HG03469 (cell line): ENCODE results near the gene CRYGS.
"Not testable (repeated sequence)": the region's sequence is repeated elsewhere in the genome, so short reads cannot be mapped to it uniquely, and the experiment has no call there.

Experiments used
- ATAC-seq: cut with Tn5 transposase; IDR thresholded peaks from one replicate; pipeline ENCODE4 v1.9.1; 2021; ENCODE audit warnings: mild to moderate bottlenecking, moderate library complexity, moderate number of reproducible peaks; ENCODE audit not compliant: unreplicated experiment

CRYGS gene

DNA sequence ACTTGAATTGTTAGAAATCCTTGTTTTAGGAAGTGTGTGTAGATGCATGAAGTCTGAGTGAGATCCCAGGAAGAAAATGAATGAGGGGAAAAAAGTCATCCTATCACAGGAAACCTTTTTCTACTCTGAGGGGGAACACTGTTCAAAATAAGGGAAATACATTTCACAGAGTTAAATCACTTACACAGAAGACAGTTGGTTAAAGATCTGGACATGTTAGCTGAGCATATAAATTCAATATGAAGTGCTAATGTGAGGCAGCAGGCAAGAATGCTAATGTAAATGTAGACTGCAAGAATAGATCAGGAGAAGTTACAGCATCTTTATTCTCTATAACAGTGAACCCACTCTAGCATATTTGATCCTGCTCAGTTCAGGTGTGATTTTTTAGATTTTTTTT lies 20.4 kb upstream of the CRYGS start:
- no peak for ATAC-seq

DNA sequence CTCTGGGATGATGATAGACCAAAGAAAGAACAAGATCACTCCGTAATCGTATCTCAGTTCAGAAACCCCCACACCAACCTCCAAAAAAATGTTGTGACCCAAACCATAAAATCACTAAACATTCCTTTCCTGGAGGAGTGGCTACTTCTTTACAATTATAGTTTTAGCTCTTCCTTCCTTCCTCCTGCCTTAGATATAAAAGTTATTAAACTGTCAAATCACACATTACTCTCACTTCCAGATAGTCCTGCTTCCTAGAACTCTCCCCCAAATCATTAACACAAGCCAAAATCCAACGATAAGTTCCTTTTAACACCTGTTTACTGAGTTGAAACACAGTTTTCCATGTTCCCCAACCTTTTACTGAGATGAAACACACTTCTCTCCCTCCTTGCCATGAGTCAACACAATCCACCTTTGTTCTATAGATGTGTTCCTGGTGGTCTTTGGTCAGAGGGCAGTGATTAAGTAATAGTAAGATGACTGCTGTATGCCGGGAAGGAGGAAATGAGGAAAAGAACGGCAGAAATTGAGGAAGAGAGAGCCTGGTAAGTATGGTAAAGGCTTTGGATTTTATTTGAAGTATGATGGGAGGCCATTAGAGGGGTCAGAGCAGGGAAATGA lies 8.3 kb upstream of the CRYGS start:
- ATAC-seq = no peak

DNA sequence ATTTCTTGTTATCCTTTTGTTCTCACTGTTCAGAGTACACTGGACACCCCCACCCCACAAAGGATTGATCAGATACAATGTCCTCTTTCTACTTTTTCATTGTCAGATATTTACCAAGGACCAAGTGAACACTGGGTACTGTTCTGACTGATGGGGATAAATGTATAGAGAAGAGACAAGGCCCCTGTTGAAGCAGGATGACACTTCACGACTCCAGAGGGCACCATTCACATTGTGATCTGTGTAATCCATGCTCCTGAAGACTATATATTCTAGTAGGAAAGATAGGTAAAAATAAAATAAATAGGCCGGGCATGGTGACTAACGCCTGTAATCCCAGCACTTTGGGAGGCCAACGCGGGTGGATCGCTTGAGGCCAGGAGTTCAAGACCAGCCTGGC lies 7.2 kb upstream of the CRYGS start:
- ATAC-seq = no peak

DNA sequence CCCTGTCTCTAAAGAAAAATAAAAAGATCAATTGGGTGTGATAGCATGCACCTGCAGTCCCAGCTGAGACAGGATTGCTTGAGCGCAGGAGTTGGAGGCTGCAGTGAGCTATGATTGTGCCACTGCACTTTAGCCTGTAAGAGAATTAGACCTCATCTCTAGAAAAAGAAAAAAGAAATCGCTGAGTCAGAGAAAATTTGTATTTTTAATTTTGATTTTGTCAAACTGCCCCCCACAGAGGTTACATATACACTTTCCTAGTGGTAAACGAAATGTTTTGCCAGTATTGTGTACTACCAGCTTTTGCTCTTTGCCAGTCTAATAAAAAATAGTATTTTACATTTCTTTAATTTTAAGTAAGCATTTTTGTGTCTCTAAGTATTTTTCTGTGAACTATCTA lies 5.3 kb upstream of the CRYGS start:
- ATAC-seq = no peak

DNA sequence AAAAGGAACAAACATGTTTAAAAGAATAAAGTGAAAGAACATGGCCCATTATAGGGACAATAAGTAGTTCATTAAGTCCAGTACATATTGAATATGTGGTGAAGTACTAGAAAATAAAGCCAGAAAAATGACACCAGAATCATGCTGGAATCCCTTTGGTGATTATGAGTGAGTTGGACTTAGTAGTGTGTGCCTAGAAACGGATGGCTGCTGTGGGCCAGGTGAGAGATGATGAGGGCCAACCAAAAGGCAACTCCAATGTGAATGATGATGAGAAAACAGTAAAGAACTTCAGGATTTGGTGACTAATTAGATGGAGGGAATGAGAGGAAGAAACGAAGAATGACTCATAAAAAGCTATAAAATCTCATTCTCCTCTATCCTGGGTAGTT lies 3.3 kb downstream of the CRYGS start:
- no peak for ATAC-seq

DNA sequence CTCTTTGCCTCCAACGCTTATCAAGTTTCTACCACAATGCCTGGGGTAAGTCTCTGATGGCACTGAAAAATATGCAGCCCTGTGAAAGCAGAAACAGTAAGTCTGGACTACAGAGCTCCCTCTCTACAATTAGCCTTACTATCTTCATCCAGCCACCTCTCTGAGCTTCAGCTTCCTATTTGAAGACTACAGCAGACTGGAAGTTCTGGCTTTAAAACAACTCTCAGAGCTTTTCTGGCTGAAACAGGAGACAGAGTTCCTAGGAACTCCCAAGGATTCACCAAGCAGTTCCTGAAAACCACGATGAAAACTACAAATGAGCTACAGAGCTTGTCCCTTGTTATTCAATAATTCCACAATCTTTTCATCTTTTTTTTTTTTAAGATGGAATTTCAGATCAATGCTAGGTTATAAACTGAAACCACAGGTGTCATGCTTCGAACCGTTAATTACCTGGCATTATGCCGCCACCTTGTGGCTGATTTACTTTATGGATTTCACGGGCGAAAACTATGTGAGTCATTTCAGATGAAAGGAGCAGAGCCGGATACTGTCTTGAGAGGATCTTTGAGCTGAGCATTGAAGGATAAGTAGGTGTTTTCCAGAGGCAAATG lies 3.9 kb downstream of the CRYGS start:
- ATAC-seq = peak; percentile 35

DNA sequence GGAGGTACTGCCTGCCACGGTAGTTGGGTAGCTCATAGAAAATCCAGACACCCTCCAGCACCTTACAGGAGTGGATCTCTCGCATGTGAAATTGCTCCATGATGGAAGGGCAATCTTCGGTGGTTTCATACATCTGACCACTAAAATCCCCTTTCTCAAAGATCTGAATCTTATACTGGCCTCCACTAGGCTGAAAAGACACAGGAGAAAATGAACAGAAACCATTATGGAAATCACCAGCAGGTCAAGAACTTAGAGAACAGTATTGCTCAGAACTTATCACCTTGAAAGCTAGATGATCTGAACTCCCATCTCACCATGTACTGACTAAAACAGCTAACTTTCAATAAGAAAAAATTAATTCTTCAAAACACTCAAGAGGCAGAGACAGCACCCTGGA lies 5.4 kb downstream of the CRYGS start:
- no peak for ATAC-seq

DNA sequence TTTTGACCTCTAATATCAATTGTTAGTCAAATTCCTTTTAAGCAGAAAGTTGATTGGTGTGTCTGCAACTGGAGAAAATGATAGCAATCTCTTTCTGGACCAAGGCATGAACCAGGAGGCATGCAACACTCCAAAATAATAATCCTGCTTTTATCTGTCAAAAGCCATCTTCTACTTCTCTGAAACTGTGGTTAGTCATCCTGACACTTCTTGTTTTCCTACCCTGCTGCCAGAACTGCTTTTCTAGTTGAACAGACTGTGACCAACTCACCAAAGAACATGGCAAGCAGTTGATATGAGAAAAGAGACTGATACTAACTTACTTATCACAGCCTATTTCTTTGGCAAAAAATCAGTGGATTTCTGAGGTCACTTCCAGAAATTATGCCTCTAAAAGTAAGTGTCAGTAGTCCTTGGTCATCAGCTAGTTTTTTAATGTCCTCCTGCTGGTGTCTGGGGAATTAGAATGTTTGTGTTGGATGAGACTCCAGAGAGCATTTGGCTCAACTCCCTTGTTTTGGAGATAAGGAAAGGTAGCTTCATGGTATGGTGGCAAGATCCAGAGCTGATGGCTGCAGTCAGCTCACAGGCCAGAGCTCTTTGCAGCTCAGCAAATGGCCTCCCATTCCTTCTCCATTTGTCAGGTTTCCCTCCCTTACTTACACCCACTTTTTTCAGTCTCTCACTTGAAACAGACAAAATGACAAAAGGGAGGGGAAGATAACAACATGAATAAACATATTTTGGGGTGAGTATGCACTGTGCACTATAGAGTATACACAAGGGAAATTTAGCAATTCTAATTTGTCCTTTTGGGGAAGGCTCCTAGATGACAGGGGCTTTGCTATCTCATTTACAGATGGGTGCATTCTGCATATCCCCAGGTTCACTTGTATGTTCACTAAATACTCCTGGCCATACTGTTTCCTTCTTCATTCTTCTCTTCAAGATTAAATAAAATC lies 7.0 kb downstream of the CRYGS start:
- no peak for ATAC-seq

DNA sequence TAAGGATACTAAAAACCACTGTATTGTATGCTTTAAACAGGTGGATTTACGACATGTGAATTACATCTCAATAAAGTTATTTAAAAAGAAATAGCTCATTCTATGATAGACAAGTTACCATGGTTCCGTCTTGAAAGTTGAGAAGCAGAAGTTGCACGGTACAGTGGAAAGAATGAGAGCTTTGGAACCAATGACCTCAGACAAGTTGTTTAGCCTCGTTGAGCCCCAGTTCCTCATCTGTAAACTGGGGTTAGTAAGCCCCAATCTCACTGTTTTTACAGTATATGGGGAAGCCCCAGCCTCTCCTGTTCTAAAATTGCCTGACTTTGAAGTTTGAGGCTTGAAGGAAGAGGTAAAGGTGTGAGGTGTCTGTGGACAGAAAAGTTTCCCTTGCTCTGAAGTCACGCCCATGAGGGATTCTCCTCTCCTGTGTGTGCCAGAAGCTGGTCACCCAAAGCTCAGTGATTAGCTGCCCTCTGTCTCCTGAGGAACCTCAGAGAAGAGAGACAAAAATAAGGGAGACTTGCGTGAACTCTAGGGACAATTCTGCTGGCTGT lies 10.0 kb downstream of the CRYGS start:
- peak; percentile 75 for ATAC-seq

DNA sequence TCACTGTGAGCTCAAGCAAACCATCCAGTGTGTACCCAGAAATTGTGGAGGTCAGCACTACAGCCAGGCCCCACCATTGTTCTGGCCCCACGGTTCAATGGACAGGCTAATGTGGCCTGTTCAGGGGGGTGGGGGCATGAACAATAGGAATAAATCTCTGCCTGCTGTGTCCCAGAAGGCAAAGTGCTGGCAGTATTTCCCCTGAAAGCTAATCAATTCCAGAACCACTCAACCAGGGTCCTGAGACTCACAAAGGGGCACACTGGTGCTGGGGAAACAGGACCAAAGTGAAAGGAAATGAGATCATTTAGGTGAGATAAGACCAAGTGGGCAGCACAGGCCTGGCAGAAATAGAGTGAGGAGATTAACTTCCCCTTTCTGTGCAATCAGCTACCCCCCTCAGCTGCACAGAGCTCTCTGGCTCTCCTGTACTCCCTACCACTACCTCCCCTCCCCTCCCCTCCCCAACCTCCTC lies 11.5 kb downstream of the CRYGS start:
- no peak for ATAC-seq

DNA sequence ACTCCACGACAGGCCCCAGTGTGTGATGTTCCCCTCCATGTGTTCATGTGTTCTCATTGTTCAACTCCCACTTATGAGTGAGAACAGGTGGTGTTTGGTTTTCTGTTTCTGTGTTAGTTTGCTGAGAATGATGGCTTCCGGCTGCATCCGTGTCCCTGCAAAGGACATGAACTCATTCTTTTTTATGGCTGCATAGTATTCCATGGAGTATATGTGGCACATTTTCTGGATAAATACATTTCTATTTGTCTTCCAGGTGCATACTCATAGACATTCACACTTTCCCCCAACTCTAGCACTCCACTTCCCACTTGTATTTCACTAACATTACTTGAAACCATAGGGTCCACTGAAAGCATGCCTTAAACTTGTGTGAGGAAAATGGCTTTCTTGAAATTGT lies 12.5 kb downstream of the CRYGS start:
- not testable (repeated sequence) for ATAC-seq

DNA sequence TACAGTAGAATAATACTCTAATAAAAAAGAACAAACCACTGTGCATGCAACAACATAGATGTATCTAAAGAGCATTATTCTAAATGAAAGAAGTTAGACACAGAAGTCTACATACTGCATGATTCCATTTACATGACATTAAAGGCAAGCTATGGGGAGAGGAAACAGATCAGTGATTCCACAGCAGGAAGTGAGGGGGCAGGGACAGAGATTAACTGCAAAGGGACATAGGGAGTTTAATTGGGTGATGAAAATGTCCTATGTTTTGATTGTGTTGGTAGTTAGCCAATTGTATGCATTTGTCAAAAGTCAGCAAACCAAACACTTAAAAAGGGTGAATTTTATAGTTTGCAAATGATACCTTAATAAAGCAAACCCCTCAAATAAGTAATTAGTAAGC lies 13.8 kb downstream of the CRYGS start:
- no peak for ATAC-seq

DNA sequence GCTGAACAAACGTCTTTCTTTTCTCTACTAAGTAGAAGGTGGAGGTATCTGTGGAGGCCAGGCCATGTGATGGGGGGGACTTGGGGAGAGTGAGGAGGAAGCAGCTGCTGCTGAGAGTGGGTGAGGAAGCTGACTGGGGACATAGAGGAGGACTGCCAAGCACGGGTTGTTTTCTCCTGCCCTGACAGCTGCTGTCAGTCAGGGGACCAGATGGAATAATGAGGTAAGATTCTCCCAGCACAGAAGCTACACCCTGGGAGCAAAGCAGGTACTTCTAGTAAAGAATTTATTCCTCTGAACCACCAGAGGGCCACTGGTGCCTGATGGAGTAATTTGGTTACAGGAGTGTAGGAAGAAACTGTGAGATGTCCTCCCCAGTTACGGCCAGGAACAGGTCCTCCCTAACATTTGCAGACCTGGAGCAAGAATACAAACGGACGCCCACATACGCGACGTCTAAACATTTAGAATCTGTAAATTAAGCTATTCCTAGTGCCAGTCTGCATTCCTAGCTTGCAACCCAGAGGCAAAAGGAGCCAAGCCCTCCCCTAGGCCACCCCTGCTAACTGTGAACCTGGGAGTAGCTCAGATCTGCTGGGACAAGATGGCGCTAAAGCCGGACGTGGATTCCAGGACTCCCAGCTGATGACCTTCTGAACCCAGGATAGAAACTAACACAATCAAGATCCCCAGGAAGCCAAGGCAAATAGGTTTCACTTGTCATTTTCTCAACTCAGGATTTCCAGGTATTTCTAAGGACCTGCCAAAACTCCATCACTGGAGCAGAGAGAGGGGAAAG lies 14.8 kb downstream of the CRYGS start:
- ATAC-seq = no peak

DNA sequence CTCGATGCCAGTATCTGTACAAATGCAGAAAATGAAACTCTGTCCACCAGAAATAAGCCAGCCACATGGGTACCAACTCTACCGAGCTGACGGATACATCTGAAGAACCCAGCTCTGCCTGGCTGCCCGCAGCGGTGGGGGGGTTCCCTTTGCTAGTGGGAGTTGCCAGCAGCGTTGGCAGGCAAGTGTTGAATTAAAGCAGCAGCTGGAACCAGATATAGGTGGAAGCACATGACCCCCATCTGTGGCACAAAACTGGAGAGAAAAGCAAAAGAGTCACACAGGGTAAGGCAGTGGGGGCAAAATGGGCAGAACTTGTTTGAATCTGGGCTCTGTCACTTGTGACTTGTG lies 17.9 kb downstream of the CRYGS start:
- ATAC-seq = no peak

DNA sequence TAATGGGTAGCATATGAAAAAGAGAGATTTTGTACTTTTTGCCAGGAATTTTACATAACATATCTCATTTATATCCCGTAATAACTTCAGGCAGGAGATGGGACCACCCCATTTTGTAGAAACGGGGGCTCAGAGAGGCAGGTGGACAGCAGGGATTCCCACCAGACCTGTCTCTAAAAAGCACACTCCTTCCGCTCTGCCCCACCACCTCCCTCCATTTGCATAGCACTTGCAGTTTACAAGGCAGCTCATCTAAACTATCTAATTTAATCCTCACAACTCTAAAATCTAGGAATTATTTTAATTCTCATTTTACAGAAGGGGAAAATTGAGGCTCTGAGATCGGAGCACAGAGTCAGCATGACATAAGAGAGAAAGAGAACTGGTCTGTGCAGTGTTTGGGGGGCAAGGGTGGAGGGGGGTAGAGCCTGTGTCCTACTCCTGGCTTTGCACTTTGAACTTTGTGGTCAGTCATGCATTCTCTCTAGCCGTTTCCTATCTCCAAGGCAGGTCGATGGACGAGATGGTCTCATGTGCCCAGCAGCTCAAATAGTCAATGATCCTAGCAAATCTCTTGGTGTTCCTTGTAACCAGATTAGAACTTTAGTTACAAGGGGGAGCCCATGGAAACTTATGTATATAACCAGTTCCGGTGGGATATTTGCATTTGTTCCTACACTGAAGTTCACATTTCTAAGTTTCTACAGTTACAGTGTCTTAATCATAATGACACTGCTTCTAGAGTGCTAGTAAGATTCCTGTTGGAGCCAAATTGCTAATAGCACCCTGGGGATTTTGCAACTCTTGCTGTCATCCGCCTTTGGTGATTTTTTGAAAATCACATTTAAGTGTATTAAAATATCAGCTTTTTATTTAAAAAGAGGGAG lies 18.6 kb downstream of the CRYGS start:
- no peak for ATAC-seq

DNA sequence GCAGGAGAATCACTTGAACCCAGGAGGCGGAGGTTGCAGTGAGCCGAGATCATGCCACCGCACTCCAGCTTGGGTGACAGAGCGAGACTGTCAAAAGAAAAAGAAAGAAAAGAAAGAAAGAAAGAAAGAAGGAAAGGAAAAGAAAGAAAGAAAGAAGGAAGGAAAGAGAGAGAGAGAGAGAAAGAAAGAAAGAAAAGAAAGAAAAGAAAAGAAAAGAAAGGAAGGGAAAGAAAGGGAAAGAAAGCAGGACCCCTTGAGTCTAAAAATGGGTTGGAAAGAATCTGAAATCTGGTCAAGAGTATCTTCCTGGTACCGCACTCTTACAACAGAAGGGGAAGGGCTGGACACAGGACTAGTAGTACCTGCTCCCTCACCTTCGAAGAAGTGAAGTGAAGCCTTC lies 19.6 kb downstream of the CRYGS start:
- ATAC-seq = no peak

DNA sequence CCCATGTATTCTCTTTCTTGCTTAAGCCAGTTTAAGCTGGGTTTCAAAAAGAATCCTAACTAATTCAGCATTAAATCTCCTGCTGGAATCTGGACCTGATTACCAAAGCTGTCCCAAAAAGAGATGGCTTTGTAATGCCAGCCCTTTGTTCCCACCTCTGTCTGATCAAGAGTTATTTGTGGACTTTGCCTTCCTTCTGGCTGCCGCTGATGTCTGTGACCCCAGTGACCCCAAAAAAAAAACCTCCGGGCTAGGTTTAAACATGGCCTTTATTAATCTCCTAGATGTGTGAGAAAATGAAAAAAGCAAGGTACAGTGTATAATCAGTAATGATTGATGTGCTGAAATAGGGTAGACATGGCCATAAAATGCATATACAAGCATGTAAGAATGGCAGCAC lies 20.7 kb downstream of the CRYGS start:
- ATAC-seq = no peak

DNA sequence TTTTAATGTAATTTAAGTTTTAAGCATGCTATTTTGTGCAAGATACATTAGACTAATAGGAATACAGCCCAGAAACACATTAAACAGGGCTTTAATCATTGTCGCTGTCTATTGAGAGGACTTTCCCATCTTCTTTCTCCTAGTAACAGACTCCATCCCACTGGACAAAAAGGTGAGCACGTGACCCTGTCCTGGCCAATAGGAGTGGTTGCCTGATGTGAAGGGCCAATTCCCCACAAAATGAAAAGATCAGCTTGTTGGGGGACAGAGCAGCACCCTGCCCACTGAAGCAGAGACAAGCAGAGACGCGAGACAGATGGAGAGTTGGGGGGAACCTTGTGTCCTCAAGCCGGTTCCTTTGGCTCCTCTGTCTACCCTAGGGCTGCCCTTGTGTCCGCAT lies 21.2 kb downstream of the CRYGS start:
- no peak for ATAC-seq

DNA sequence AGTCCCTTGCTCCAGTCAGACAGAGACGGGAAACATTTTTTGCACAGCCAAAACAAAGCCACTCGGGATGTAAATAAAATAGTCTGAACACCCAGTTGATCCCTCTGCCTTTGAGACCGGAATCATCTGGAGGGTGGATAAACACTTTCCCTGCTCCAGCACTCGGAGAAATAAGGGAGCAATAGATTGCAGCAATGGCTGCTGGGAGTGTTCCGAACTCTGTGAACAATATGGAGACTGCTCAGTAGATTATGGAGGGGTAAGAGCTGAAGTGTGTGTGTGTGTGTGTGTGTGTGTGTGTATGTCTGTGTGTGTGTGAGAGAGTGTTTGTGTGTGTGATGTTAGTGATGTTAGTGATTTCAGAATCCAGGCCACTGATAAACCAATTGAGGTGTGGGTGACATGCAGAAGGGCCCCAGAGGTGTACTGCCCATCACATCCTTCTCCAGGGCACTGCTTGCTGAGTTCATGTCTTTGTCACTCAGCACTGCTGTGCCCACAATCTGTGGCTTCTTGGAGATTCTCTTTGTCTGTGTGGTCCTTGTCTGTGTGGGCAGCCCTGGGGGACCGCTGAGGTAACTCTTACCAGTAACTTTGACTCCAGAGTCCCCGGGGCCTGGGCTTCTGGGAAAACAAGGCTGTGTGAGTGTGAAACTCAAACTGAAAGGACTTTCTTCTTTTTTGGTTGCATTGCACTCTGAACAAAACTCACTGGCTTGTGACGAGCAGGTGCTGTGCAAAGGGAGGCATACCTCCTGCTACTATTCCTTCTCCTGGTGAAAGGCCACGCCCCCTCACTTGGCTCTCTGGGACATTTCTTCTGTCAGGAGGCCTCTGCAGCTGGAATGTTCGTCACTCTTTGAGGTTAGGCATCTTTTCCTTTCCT lies 23.0 kb downstream of the CRYGS start:
- ATAC-seq = peak; percentile 40
